ENCODE results near the gene SGTA. TPM values are rescaled to one million over a fixed set of nuclear protein-coding genes. Genes with fewer than 3 reads are reported as not detected.

SGTA gene
- total and polyA plus RNA-seq, 2 of the 13 experiments (the other 11 are each of a cell fraction or from before 2014, with no cell fraction given) = 43.9 to 47.4 TPM

GRCh38 chr19:2775556-2776430 is 7.3 kb downstream of the SGTA start (continued):
- TF ChIP-seq ZNF552 (CRISPR knock-in tag; IDR thresholded peaks at IDR 0.05; ENCODE audit: borderline replicate concordance) (no peak), MED13 (CRISPR knock-in tag; IDR thresholded peaks at IDR 0.05) (no peak), ZNF468 (CRISPR knock-in tag; IDR thresholded peaks at IDR 0.05) (no peak), ZNF337 (CRISPR knock-in tag; IDR thresholded peaks at IDR 0.05; ENCODE audit: borderline replicate concordance, low read depth) (peak; percentile 66; the same call in 1 of the 2 replicates), ARNT2 (CRISPR knock-in tag; IDR thresholded peaks at IDR 0.05; ENCODE audit: low read depth) (no peak), ZNF644 (CRISPR knock-in tag; IDR thresholded peaks at IDR 0.05; ENCODE audit: low read depth) (no peak), ZFP62 (CRISPR knock-in tag; IDR thresholded peaks at IDR 0.05) (no peak), SMARCC2 (IDR thresholded peaks at IDR 0.05) (no peak), THYN1 (CRISPR knock-in tag; IDR thresholded peaks at IDR 0.05; ENCODE audit: borderline replicate concordance, low read depth) (no peak), ZKSCAN1 (IDR thresholded peaks at IDR 0.05; ENCODE audit: low read length) (no peak), THAP8 (CRISPR knock-in tag; IDR thresholded peaks at IDR 0.05; ENCODE audit: borderline replicate concordance) (no peak), GATAD2A (CRISPR knock-in tag; IDR thresholded peaks at IDR 0.05) (0 out of 2 replicates have a peak, but pooled peaks have one; percentile 30), PTBP1 (IDR thresholded peaks at IDR 0.05; ENCODE audit: low read depth, low read length, poor library complexity, severe bottlenecking) (no peak), PBX3 (CRISPR knock-in tag; IDR thresholded peaks at IDR 0.05; ENCODE audit: borderline replicate concordance) (no peak), ZNF607 (CRISPR knock-in tag; IDR thresholded peaks at IDR 0.05; ENCODE audit: borderline replicate concordance) (no peak), ZNF598 (CRISPR knock-in tag; IDR thresholded peaks at IDR 0.05; ENCODE audit: borderline replicate concordance) (no peak), ZKSCAN5 (CRISPR knock-in tag; IDR thresholded peaks at IDR 0.05) (no peak), ZNF770 (CRISPR knock-in tag; IDR thresholded peaks at IDR 0.05) (peak; percentile 11; the same call in 1 of the 2 replicates), ZNF879 (CRISPR knock-in tag; IDR thresholded peaks at IDR 0.05) (no peak), SOX6 (IDR thresholded peaks at IDR 0.05) (no peak), SOX6 (CRISPR knock-in tag; IDR thresholded peaks at IDR 0.05) (peak; percentile 49), ZBTB14 (CRISPR knock-in tag; IDR thresholded peaks at IDR 0.05) (no peak), POLR2AphosphoS5 (IDR thresholded peaks at IDR 0.05; ENCODE audit: low read depth, low read length) (no peak), CC2D1A (CRISPR knock-in tag; IDR thresholded peaks at IDR 0.05) (no peak)
- TF ChIP-seq, protein P1, sequence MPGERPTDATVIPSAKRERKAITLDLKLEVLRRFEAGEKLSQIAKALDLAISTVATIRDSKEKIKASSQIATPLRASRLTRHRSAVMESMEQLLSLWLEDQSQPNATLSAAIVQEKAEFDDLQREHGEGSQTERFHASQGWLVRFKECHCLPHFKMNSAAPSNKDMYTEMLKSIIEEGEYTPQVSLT (CRISPR knock-in tag; IDR thresholded peaks at IDR 0.05; ENCODE audit: borderline replicate concordance, low read depth) = no peak

Data from HepG2 (cell line).